Measurements from ENCODE around the gene IKZF4.
A peak's percentile ranks its signal among the peaks of the same experiment; 100 is the strongest.
"Not testable (repeated sequence)": the region's sequence is repeated elsewhere in the genome, so short reads cannot be mapped to it uniquely, and the experiment has no call there.

Gene IKZF4

DNA sequence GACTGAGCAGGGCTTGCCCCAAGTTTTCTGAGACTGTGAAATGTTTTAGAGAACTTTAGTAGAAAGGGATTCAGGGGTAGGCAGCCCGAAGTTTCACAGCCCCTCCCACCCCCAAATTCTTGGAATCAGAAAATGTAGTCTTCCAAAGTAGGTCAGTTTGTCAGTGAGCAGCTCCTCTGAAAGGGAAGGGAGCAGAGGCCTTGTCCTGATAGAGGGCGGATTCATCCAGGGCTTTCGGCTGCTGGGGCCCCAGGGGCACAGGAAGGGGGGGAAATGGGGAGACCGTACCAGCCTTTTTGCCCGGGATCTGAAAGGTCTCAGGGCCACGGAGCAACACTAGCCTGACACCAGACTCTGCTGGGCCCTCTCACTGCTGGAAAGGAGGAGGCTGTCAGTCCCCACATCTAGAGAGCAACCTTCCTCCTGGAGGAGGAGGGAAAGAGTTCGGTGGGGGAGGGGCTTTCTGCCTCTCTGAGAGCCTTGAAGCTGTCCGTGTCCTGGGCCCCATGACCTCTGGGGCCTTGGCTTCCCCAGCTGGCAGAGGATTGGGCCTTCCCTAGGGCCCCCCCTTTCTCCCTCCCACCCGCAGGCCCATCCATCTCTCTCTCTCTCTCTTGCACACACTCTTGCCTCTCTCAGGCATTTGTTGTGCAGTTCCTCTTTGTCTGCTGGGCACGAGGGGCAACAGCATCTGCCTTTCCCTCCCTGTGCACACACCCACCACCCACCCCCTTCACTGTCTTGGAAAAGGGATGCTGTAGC is at the start of gene IKZF4:
Gene IKZF4 (plus strand): TSS at position 621 of the 762 bp plus-strand sequence. CDS start 451 bp downstream, outside the sequence.
- DNase-seq (ENCODE audit: low read depth in 2 of 2) = no peak

DNA sequence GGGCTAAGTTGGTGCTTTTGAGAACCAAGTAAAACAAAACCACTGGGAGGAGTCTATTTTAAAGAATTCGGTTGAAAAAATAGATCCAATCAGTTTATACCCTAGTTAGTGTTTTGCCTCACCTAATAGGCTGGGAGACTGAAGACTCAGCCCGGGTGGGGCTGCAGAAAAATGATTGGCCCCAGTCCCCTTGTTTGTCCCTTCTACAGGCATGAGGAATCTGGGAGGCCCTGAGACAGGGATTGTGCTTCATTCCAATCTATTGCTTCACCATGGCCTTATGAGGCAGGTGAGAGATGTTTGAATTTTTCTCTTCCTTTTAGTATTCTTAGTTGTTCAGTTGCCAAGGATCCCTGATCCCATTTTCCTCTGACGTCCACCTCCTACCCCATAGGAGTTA is 48.8 kb upstream of the IKZF4 start:
- DNase-seq (ENCODE audit: low read depth in 2 of 2) = no peak

DNA sequence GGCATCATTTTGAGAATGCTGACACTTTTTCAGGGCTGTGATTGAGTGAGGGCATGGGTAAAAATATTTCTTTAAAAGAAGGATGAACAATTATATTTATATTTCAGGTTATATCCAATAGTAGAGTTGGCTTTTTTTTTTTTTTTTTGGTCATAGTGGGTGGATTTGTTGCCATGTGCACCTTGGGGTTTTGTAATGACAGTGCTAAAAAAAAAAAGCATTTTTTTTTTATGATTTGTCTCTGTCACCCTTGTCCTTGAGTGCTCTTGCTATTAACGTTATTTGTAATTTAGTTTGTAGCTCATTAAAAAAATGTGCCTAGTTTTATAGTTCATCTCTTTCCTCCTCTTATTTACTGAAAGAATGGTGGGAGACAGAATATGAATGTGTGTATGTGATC is 48.4 kb upstream of the IKZF4 start:
- DNase-seq (ENCODE audit: low read depth in 2 of 2) = no peak

DNA sequence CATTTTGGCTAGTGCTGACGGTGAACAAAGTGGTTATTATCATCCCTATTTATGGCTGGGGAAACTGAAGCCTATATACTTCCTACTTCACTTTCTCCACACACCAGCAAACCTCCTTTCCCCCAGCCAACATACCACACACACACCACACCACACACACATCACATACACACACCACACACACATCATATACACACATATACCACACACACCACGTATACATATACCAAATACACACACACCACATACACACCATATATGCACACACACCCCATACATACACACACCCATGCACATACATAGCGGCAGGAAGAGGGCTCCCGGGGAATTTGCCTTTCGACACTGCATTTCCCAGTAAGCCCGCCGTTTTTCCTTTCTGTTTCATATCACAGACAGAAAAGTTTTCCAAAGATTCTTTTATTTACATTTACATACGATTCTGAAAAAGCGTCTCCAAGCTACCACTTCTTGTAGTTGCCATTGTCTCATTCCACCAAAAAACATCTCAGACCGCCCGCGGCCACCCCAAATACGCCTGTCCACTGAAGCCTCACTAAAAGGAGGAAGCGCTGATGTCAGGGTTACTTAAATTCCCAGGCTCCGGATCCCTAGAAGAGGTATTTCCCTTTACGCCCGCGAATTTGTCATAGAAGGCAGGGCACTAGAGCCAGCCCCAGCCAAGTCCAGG is 47.8 kb upstream of the IKZF4 start:
- DNase-seq (ENCODE audit: low read depth in 2 of 2) = no peak

DNA sequence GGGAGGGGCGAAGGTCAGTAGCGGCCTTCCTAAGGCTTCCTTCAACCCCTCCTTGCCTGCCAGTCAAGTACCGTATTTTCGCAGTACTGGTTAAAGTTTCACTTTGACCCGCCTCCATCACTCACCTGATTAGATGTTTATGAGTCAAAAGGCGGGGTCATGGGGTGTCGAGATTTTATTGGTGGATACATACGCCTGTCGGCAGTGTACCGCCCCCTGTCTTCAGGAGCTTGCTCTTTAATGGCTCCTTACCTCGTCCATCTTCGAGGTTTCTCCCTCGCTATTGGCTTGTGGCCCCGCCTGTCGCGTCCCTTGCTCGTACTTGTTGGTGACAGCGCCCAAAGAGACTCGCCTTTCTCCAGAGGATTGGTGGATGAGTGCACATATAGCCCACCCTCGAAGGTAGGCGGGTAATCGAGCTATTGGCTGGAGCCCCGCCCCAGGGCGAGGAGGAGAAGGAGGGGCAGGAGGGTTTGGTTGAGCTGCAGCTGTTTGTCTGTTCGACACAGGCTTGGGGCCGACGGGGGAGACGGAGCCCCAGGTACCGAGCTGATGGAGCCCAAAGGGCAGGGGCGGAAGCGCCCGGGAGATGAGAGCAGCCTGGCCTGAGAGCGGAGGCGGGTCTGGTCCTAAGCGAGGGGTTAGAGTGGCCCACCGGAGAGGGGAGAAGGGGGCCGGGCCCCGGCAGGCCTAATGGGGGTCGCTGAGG is 47.1 kb upstream of the IKZF4 start, which contains the start of gene RAB5B:
Gene RAB5B (plus strand): TSS at position 480 of the 709 bp plus-strand sequence. CDS start 12,883 bp downstream, outside the sequence.
- peak; percentile 87 to 93 for DNase-seq (ENCODE audit: low read depth in 2 of 2)

DNA sequence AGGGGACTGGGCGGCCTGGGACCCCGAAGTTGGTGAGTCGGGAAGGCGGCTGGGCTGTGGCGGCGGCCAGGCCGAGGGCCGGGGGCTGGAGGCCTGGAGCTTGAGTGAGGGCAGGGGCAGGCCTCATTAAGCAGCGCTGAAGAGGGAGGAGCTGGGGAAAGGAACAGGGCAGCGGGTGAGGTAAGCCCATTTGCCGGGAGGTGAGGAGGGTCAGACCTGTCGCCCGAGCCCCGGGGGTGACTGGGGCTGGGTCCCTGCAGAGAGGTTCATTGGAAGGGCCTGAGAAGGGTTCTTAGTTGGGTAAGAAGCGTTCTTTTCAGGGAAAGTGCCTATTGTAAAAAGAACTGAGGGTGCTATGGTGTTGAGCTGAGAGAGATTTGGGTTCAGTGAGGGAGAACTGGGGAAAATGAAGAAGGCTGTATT is 46.5 kb upstream of the IKZF4 start:
- peak in 1 of 2 donors; percentile 10 for DNase-seq (ENCODE audit: low read depth in 2 of 2)

DNA sequence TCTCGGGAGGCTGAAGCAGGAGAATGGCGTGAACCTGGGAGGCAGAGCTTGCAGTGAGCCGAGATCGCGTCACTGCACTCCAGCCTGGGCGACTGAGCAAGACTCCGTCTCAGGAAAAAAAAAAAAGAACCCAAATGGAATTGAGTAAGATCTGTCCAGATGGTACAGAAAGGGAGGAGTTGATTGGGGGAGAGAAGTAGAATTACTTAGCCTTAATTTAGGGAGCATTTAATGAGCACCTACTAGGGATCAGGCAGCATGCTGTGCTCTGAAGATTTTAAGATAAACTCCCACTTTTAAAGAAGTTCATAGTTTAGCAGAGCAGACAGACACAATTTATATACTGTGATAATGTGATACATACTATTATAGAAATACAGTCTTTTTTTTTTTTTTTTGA is 42.5 kb upstream of the IKZF4 start:
- no peak for DNase-seq (ENCODE audit: low read depth in 2 of 2)

DNA sequence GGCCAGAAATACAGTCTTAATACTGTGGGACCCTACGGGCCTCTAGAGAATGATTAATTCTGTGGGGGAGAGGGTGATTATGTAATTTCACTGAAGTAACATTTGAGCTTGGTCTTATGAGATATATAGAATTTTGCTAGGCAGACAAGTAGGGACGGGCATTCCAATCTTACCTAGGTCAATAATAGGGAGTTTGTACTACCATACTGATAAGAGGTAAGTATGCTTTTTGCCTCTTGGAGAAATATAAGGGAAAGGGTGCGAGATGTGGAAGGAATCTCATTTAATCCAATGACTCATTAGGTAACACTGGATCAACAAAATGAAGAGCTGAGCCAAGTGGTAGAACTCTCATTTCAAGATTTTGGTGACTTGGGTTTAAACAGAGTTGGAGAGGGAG is 41.8 kb upstream of the IKZF4 start:
- no peak for DNase-seq (ENCODE audit: low read depth in 2 of 2)

DNA sequence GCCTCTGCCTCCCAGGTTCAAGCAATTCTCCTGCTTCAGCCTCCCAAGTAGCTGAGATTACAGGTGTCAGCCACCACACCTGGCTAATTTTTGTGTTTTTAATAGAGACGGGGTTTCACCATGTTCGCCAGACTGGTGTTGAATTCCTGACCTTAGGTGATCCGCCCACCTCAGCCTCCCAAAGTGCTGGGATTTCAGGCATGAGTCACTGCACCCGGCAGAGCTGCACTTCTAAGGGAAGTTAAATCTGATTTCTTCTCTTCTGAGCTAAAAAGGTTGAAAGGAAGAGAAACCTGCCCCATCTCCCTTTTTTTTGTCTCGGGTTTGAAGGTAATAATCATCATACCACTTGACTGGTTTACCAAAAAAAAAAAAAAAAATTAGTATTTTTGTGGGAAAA is 39.0 kb upstream of the IKZF4 start:
- DNase-seq (ENCODE audit: low read depth in 2 of 2) = not testable (repeated sequence)

DNA sequence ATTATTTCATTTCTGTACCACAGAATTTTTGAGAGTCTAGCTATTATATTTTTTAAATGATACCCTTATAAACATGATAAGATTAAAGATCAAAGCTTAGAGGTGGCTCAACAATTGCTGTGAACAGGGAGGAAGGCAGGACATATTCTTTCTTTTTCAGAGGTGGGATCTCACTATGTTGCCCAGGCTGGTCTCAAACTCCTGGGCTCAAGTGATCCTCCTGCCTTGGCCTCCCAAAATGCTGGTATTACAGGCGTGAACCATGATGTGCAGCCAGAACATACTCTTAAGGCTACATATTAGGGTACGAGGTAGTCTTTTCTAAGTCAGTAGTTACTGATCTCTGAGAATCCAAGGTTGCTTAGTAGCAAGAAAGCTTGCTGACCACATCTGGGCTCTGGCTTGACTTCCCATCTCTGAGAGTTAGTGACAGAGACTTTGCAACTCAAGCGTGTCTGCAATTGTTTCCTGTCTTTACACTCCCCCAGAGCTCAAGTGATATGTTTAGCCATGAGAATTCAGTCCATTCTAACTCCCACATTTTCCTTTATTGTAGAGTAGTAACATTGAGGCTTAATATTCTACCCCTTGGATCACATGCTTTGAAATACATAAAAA is 38.4 kb upstream of the IKZF4 start:
- DNase-seq (ENCODE audit: low read depth in 2 of 2) = no peak

DNA sequence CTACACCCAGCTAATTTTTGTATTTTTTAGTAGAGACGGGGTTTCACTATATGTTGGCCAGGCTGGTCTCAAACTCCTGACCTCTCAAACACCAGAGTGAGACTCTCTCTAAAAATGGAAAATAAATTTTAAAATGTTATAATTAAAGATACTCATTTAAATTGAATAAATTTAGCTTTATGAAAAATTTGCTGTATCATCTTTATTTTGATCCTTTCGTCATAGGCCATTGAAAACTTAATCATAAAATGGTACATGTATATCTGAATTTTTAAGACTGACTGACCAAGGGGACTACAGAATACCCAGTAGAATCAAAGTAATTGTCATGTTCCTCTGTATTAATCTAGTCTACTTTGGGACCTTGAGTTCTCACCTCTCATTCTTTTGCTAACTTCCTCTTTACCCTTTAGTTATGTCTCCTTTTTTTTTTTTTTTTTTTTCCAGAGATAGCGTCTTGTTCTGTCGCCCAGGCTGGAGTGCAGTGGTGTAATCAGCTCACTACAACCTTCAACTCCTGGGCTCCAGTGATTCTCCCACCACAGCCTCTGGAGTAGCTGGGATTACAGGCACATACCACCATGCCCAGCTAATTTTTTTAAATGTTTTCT is 37.5 kb upstream of the IKZF4 start:
- no peak for DNase-seq (ENCODE audit: low read depth in 2 of 2)

DNA sequence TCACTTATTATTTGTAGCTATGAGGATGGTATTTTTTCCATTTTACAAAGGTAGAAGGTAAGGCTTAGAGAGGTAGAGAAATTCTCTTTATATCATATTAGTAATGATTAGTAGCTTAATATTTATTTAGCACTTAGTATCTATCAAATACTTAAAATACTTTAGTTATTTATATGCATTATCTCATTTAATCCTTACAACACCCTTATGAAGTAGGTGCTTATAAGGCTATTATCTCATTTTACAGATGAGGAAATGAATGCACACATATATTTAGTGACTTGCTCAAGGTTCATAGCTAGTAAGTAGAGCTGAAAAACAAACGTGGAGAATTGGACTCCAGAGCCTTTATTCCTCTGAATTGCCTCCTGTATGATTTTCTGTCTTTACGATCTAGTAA is 36.0 kb upstream of the IKZF4 start:
- DNase-seq (ENCODE audit: low read depth in 2 of 2) = no peak

DNA sequence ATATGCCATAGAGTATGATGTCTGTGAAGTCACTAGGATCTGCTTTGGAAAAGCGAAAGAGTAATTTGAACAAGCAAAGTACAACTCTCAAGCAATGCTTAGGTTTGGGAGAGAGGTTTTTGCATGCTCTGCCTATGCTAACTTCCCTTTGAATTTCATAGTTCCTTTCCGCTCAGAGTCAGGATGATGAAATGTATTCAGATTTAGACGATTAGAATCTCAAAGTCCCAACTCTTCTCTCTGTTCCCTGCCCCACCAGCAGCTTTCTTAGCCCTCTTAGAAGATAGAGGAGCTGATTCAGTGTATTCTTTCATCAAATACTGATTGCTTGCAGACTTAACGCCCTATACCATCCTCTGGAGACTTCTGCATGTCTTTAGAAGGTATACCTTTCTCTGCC is 35.5 kb upstream of the IKZF4 start:
- no peak for DNase-seq (ENCODE audit: low read depth in 2 of 2)

DNA sequence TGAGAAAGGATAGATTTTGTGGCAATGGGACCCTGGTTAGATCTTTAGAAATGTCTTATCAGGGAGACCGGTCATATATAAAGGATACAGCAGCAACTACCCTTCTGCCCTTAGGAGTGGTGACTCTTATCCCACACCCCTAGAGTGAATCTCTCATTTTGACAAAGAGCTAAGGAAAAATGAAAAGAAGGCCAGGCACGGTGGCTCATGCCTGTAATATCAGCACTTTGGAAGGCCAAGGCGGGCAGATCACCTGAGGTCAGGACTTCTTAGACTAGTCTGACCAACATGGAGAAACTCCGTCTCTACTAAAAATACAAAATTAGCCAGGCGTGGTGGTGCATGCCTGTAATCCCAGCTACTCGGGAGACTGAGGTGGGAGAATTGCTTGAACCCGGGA is 34.9 kb upstream of the IKZF4 start:
- DNase-seq (ENCODE audit: low read depth in 2 of 2) = not testable (repeated sequence)

DNA sequence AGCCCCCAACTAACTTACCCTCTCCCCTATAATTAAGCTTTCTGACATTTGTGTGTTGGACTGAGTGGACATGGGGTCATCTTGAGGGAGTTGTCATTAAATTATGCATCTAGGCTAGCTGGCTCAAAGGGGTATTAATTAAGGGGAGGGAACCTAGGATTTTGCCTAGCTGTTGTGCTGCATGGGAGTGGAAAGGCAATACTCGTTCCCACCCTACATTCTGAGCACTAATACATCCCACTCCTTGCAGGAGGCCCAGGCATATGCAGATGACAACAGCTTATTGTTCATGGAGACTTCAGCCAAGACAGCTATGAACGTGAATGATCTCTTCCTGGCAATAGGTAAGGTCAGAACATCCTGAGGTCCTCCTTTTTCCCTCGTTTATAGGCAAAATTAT is 29.7 kb upstream of the IKZF4 start:
- no peak for DNase-seq (ENCODE audit: low read depth in 2 of 2)

DNA sequence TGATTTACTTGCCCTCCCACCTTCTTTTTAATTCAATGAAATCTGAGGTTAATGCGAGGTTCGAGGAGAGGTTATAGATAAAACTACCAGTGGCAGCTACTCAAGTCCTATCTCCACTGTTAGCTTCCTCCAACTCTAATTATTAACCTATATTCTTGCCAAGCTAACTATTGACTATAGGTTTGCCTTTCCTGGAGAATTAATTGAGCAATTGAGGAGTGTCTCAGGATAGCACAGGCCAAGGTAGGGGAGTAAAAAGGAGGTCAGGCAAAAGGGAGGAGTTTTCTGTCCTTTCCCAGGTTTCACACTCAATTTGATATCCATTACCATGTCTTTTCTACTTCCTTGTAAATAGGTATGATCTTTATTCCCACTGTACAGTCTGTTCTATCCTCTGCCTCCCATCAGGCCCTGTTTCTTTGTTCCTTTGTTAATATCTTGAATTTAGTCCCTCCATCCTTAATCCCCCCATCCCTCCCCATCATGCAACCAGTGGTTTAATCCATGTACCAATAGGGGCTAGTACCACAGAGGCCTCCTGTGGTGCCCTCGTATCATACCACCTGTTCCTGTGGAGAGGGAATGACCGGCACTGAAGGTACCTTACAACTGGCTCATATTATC is 27.5 kb upstream of the IKZF4 start:
- DNase-seq (ENCODE audit: low read depth in 2 of 2) = no peak

DNA sequence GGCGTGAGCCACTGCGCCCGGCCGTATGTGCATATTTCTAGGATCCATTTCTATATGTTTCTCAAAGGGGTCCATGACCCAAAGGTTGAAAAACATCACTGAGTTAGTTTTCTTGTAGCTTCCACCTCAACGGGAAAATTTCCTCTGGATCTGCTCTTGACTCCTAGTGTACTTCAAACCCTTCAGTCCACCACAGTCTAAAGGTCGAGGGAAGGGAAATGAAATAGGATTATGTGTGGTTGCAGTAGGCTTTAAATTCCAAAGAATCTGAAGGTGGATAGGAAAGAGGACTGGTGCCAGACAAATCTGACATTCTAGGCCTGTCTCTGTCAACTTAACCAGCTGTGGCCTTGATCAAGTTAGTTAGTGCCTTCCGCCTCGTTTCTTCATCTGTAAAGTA is 25.5 kb upstream of the IKZF4 start:
- DNase-seq (ENCODE audit: low read depth in 2 of 2) = no peak

DNA sequence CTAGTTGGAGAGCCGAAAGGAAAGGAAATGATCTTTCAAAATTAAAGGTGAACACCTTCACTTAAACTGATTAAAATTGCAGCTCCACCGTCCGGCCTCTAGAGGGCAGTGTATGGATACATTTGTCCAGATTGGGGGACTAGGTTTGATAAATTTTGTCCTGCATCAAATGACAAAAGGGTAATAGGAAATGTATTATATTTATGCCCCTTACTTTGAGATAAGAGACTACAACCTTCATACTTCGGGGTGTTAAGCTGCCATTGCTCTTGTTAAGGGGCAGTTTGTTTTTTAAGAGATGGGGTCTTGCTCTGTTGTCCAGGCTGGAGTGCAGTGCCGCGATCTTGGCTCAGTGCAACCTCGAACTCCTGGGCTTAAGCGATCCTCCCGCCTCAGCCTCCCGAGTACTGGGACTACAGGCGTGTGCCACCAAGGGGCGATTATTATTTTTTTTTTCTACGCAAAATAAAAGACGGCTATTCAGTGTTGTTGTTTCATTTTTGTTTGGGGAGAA is 24.6 kb upstream of the IKZF4 start:
- DNase-seq (ENCODE audit: low read depth in 2 of 2) = peak in 1 of 2 donors; percentile 68

DNA sequence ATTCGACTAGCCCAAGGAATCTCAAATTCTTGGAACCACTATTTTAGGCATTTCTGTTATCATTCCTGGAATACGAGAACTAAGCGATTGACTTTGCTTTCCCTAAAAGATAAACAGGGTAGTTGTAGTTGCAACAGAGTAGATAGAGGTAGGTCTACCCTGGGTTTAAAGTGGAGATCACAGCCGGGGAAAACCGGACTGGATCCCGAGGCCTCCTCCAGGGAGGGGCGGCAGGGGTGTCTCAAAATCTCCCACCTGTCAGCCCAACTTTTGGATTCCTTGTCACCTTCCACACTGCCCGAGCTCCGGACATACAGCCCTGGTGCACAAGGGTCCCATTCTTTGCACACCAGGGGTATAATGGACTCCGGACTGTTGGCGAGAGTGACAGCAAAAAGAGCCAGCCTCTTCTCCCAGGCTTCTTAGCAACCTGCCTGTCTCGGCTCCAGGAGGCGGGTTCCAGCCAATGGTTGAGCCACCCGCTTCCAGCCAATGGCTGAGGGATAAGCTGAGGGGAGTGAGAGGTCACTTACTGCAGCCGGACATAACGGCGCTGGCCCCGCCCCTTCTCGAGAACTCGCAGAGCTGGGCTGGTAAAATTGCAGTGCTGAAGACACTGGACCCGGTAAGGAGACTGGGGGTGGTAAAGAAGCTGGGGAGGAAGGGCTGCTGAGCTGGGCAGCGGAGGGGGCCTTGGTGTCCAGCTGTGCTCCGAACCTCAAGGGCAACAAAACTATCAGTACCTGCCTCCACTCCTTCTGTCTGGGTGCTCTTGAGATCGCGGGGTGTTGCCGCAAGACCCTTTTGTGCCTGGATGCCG is 23.9 kb upstream of the IKZF4 start, which contains the start of gene SUOX:
Gene SUOX (plus strand): TSS at position 562 of the 820 bp plus-strand sequence. CDS start 4,946 bp downstream, outside the sequence.
- no peak for DNase-seq (ENCODE audit: low read depth in 2 of 2)

DNA sequence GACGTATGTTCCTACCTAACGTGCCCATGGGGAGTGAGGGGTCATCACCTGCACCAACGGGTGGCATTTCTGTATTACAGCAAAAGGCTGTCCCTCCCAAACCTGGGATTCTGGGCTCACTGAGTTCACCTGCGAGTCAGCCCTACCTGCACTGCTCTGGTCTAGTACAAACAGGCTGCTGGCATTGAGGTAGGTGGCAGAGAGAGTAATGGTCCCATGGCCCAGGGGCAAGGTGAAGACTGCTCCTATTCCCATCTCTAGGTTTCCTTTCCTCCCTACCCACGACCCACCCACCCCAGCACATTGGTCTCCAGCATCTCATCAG is 23.3 kb upstream of the IKZF4 start:
- DNase-seq (ENCODE audit: low read depth in 2 of 2) = no peak
